GM03348 (cell line): ENCODE measurements around the gene GHRL.

Experiments used
- DNase-seq: peaks from one replicate; pipeline ENCODE4 v3.0.0; 2012; ENCODE audit warnings: low spot score

The GHRL gene

DNA sequence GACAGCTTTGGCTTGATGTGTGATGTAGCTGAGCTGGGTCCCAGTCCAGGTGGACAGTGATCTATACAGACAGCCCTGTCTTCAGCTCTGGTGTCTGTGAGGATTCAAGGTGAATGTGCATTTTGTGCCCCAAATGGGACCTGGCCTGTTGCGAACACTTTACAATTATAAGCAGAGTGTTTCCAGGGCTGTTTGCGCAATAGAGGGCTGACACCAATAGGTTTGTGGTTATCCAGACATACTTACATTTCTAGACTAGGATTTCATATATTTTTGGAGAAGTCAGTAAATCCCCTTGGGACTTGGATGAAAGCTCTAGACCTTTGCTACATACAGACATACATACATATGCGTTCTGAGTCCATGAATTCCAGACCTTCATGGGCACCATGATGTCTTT lies 48.7 kb downstream of the GHRL start:
- DNase-seq: no peak

DNA sequence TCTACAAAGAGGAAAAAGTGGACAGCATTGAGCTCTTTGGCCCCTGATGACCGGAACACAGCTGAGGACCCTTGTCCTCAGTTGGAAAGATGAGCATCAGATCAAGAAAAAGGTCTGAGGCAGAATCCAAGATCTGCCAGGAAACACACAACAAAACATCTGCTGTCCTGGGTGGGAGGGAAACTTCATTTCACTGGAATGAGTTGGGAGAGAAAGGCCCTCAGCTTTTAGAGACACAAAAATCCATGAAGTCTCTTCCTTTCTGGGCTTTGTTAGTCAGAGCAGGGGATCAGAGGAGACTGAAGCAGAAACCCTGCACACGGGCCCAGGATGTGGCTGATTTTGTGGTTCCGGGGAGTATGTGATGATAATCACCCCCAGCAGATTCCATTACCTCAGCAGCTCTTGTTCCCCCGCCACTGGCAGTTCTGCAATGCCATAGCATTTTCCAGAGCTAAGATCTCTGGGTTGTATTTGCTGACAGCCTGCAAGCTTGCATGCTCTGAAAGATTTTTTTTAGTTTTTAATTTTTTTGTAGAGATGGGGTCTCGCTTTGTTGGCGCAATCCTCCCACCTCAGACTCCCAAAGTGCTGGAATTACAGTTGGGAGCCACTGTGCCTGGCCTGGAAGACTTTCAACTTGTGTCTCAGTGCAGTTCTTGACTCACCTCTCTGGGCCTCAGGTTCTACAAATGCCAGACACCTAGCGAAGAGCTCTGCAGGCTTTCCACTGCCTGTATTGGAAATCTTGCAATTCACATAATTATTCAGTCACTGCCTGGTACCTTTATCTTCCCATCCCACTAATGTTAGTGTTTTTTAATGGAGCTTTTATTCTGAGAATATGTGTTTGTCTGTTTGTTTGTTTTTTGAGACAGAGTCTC lies 50.3 kb downstream of the GHRL start:
- peak; percentile 65 for DNase-seq

DNA sequence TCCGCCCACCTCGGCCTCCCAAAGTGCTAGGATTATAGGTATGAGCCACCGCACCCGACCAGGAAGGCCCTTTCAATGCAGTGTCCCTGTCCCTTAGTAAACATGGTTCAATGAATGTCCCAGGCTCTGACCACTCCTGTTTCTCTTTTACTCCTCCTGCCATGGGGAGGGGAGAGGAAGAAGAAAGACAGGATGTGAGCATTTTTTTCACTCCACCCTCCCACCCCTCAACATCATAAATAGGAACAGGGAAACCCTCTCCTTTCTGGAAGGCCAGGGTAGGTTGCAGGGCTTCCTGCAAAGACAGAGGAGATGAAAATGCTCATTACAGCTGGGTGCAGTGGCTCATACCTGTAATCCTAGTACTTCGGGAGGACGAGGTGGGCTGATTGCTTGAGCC lies 51.9 kb downstream of the GHRL start:
- DNase-seq: no peak

DNA sequence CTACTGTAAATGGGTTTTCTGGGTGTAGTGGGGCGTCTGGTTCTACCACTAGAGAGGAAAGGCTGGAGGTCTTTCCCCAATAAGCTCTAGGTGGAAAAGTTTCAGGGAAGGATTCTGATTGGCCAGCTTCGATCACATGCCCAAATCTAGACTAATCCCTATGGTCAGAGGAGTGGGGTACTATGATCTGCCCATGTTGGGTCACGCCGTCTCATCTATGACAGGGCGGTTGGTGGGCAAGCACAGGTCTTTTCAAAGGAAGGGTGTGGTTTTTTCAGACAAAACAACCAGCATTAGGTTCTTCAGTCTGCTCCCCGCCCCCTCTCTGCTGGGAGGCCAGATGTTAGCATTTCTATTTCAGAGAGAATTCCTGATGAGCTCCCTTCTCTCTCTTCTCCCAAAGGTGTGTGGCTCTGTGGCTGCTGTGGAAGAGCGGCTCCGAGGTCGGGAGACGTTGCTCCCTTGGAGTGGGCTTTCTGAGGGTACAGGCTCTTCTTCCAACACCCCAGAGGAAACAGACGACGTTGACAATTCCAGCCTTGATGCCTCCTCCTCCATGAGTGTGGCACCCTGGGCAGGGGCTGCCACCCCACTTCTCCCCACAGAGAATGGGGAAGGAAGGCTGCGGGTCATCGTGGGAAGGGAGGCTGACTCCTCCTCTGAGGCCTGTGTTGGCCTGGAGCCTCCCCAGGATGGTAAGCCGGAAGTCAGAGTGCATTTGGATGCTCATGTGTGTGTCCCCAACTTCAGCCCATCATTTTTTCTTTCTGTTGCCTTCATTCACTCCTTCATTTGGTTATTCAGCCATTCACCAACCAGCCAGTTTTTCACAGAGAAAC lies 54.2 kb downstream of the GHRL start:
- DNase-seq: no peak
